CD8-positive, alpha-beta memory T cell (primary cell): Measurements from ENCODE around the gene NEUROG2. TPM values are rescaled to one million over a fixed set of nuclear protein-coding genes. Genes with fewer than 3 reads are reported as not detected.

ENCODE experiments used
- CTCF ChIA-PET: fragments of 350-600 bp; sonication (Branson Sonifier 250); formaldehyde crosslinking; loops from one replicate; lab custom pipeline; 2021; ENCODE audit warnings: antibody characterized with exemption; lab: Charles Lee
- POLR2A ChIA-PET: fragments of 350-600 bp; sonication (Branson Sonifier 250); formaldehyde crosslinking; loops from one replicate; lab custom pipeline; 2021; ENCODE audit warnings: antibody characterized with exemption; lab: Charles Lee
- DNase-seq, 5 donors: peaks; one replicate each; pipeline versions ENCODE4 v3.0.0 to v3.0.0-alpha.2; 2020 to 2022; ENCODE audit warnings: mixed read lengths in 1 of 5
- H3K27ac ChIP-seq: one replicate; pipeline ENCODE4 v1.7.0; 2013; ENCODE audit warnings: low read depth, mild to moderate bottlenecking, low read length, moderate library complexity
- H3K27me3 ChIP-seq: 2 replicates; pipeline ENCODE4 v1.7.0; 2013; ENCODE audit warnings: low read length, mild to moderate bottlenecking; ENCODE audit not compliant: insufficient read depth, poor library complexity, severe bottlenecking
- H3K36me3 ChIP-seq: 2 replicates; pipeline ENCODE4 v1.7.0; 2013; ENCODE audit warnings: mild to moderate bottlenecking, low read length, moderate library complexity; ENCODE audit not compliant: insufficient read depth
- H3K4me1 ChIP-seq: 2 replicates; pipeline ENCODE4 v1.7.0; 2013; ENCODE audit warnings: mild to moderate bottlenecking, low read length, moderate library complexity; ENCODE audit not compliant: insufficient read depth
- H3K4me3 ChIP-seq: 2 replicates; pipeline ENCODE4 v1.7.0; 2013; ENCODE audit warnings: mild to moderate bottlenecking, low read length
- H3K9me3 ChIP-seq: 2 replicates; pipeline ENCODE4 v1.7.0; 2013; ENCODE audit warnings: mild to moderate bottlenecking, low read length
- H3K27ac Mint-ChIP-seq, 8 donors: one replicate each; pipeline ENCODE4 v1.8.0; 2020 to 2021; ENCODE audit warnings: mixed read lengths in 8 of 8, mild to moderate bottlenecking in 6 of 8, inconsistent platforms in 3 of 8, moderate library complexity in 3 of 8
- H3K27me3 Mint-ChIP-seq, 2 donors: one replicate each; pipeline ENCODE4 v1.8.0; 2020 to 2021; ENCODE audit warnings: mixed read lengths in 2 of 2, mild to moderate bottlenecking in 1 of 2, moderate library complexity in 1 of 2
- H3K36me3 Mint-ChIP-seq, 3 donors: one replicate each; pipeline ENCODE4 v1.8.0; 2020 to 2021; ENCODE audit warnings: mixed read lengths in 3 of 3, inconsistent platforms in 1 of 3, mild to moderate bottlenecking in 1 of 3
- H3K4me1 Mint-ChIP-seq, 3 donors: one replicate each; pipeline ENCODE4 v1.8.0; 2020 to 2021; ENCODE audit warnings: mixed read lengths in 3 of 3, inconsistent platforms in 1 of 3, mild to moderate bottlenecking in 1 of 3
- H3K4me3 Mint-ChIP-seq, 7 donors: one replicate each; pipeline ENCODE4 v1.8.0; 2020 to 2021; ENCODE audit warnings: mixed read lengths in 7 of 7, mild to moderate bottlenecking in 6 of 7, moderate library complexity in 4 of 7, inconsistent platforms in 2 of 7
- H3K9me3 Mint-ChIP-seq, 5 donors: one replicate each; pipeline ENCODE4 v1.8.0; 2020 to 2022; ENCODE audit warnings: mixed read lengths in 5 of 5, mild to moderate bottlenecking in 3 of 5, moderate library complexity in 2 of 5, inconsistent platforms in 1 of 5
- polyA plus RNA-seq: library from polyadenylated mRNA; unstranded; fragments of 300-500 nt; fragmentation: Illumina TruSeq; gene quantifications from one replicate; pipeline ENCODE4 v1.2.3, GENCODE V29; 2021
- total RNA-seq, 2 experiments: library from RNA; stranded (reverse); gene quantifications; one replicate each; pipeline ENCODE4 v1.2.3, GENCODE V29; 2021

NEUROG2 gene
- total and polyA plus RNA-seq, 3 experiments from 2014 or later, result not detected

DNA sequence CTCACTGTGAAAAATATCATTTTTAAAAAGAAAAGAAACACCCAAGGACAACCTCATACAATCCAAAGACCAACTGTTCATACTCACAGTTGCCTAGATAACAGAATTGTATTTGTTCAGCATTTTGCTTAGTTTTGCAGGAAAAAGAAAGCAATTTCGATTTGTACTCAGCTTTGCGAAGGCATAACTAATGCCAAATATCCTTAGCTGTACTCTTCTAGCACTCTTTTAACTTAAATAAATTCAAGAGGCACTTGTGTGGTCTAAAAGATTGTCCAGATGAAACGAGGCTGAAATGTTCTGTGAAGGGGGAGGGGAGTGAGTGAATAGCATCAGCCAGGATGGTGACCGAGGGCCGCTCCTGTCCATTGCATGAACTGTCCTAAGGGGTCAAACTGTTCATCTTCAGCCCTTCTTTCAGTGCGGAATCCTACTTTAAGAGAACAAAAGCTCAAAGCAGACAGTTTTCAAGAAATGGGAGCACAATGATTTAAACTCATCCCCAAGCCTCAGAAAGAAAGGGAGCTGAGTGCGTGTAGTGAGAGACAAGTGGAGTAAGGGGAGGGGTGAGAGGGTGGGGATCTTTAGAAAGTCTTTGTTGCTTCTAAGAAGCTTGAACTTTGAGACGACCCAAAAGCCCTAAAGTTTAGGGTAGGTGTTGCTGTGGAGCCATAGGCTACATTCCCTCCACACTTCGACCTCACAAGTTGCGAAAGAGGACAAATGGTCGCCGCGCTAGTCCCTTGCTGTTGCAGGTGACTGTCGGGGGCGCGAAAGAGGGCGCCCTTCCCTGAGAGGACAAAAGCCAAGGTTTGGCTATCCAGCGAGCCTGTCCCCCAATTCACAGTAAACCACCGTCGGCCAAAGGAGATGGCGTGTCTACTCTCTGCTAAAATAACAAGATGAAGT is 4.0 kb upstream of the NEUROG2 start:
- ChIA-PET CTCF (no interaction called here), POLR2A (no interaction called here)
- Mint-ChIP-seq H3K36me3 (peaks cover 0 to 3% (median 2%) of the 10 kb centered on the region in 3 donors), H3K4me1 (peaks cover 41 to 72% (median 71%) of the 10 kb centered on the region in 3 donors), H3K4me3 (peak overlapping the region in 2 of 7 donors; percentile 29 to 55), H3K27me3 (peaks cover 68 to 91% of the 10 kb centered on the region in 2 donors), H3K9me3 (peaks cover 3 to 24% (median 9%) of the 10 kb centered on the region in 5 donors), H3K27ac (peak overlapping the region in 1 of 8 donors; percentile 53)
- no peak for DNase-seq
- Histone ChIP-seq H3K4me1 (peaks cover 33% of the 10 kb centered on the region), H3K27me3 (peaks cover 82% of the 10 kb centered on the region), H3K9me3 (no peaks in the 10 kb centered on the region), H3K27ac (no peak overlapping the region), H3K36me3 (no peaks in the 10 kb centered on the region), H3K4me3 (no peak overlapping the region)

DNA sequence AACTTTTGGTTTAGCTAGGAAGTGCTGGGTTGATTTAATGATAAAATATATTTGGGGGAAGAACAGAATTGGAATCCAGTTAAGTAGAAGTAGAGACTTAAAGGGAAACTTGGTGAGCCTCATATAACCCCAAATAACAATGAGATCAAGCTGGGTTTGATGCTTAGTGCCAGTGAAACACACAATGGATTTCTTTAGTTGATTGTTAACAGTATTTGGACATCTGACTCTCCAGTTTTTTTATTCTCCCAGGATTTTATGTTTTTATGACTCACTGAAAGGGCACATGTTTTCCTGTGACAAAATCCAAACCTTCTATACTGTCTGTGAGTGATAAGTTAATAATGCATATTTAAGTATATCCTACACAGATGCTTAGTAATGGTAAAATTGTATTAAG is 2.7 kb upstream of the NEUROG2 start:
- peak overlapping the region in 1 of 8 donors; percentile 0 for H3K27ac Mint-ChIP-seq
- no peaks in the 10 kb centered on the region for H3K9me3 ChIP-seq

DNA sequence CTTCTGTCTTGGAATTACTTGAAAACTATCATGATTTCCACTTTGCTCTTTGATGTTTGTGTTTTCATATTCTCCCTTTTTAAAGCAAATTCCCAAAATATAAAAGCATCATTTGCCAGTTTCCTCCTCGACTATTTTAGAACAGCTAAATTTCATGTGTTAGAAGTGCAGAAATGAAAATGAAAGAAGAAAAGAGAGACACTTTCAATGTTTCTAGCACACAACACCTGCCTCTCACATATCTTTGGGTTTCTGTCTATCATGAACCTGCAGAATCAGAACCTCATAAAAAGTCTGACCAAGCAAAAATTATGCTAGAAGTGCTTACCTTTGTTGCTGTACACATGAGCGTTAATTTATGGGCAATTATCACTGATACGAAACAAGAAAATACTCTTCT is 1.9 kb upstream of the NEUROG2 start:
- H3K9me3 Mint-ChIP-seq, result peaks cover 3 to 28% (median 13%) of the 10 kb centered on the region in 5 donors
- no peak for DNase-seq
- no peak overlapping the region for H3K27ac ChIP-seq
- peak overlapping the region in 2 of 8 donors; percentile 0 to 66 for H3K27ac Mint-ChIP-seq
- H3K27me3 ChIP-seq, result peaks cover 89% of the 10 kb centered on the region
- no peak overlapping the region for H3K4me3 ChIP-seq
- ChIA-PET CTCF (no interaction called here), POLR2A (no interaction called here)
- H3K9me3 ChIP-seq, result no peaks in the 10 kb centered on the region
- H3K27me3 Mint-ChIP-seq, result peaks cover 80 to 99% of the 10 kb centered on the region in 2 donors
- no peaks in the 10 kb centered on the region for H3K36me3 ChIP-seq
- peaks cover 0 to 3% (median 2%) of the 10 kb centered on the region in 3 donors for H3K36me3 Mint-ChIP-seq
- H3K4me3 Mint-ChIP-seq, result peak overlapping the region in 6 of 7 donors; percentile 72 to 92 (median 76)
- H3K4me1 Mint-ChIP-seq, result peaks cover 46 to 70% (median 66%) of the 10 kb centered on the region in 3 donors
- H3K4me1 ChIP-seq, result peaks cover 35% of the 10 kb centered on the region

More for the DNA sequence above, 2.7 kb upstream of the NEUROG2 start:
- H3K4me1 ChIP-seq, result peaks cover 43% of the 10 kb centered on the region
- CTCF ChIA-PET, result no interaction called here
- POLR2A ChIA-PET, result no interaction called here
- H3K36me3 ChIP-seq, result no peaks in the 10 kb centered on the region
- H3K27me3 Mint-ChIP-seq, result peaks cover 77 to 98% of the 10 kb centered on the region in 2 donors
- H3K4me1 Mint-ChIP-seq, result peaks cover 50 to 77% (median 73%) of the 10 kb centered on the region in 3 donors
- DNase-seq, result no peak
- peak overlapping the region in 1 of 7 donors; percentile 92 for H3K4me3 Mint-ChIP-seq
- peaks cover 3 to 24% (median 13%) of the 10 kb centered on the region in 5 donors for H3K9me3 Mint-ChIP-seq
- H3K36me3 Mint-ChIP-seq, result peaks cover 0 to 3% (median 2%) of the 10 kb centered on the region in 3 donors
- peaks cover 90% of the 10 kb centered on the region for H3K27me3 ChIP-seq
- H3K27ac ChIP-seq, result no peak overlapping the region
- H3K4me3 ChIP-seq, result no peak overlapping the region

DNA sequence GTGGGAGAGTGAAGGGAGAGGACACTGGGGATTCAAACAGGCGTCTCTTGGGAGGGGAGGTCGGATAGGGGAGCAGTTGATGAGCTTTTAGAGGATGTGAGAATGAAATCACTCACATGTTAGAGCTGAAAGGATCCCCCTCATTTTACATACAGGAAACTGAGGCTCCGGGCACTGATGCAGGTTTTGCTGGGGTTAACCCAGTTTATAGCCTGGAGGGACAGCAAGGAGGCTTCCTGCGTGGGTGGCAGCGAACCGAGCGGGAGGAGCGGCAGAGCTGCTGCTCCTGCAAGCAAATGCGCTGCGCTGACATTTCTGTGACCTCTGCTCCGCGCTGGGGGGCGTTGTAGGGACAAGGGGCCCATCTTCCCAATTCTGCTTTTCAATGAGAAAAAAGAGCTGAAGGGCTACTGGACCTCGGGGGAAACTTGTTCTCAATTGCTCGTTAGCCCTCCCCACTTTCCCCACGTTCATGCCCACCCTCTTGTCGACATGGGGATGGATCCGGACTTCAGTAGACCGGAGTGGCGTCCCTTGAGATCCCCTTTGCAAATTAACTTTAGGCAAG is 1.2 kb upstream of the NEUROG2 start:
- Histone ChIP-seq H3K27ac (no peak overlapping the region), H3K4me1 (peaks cover 31% of the 10 kb centered on the region), H3K9me3 (no peaks in the 10 kb centered on the region), H3K36me3 (no peaks in the 10 kb centered on the region), H3K4me3 (peak overlapping the region; percentile 23), H3K27me3 (peaks cover 89% of the 10 kb centered on the region)
- Mint-ChIP-seq H3K36me3 (peaks cover 0 to 3% (median 2%) of the 10 kb centered on the region in 3 donors), H3K4me1 (peaks cover 40 to 62% (median 59%) of the 10 kb centered on the region in 3 donors), H3K27ac (peak overlapping the region in 2 of 8 donors; percentile 0 to 66), H3K27me3 (peaks cover 85 to 99% of the 10 kb centered on the region in 2 donors), H3K9me3 (peaks cover 6 to 27% (median 16%) of the 10 kb centered on the region in 5 donors), H3K4me3 (peak overlapping the region; percentile 72 to 92 (median 79))
- POLR2A ChIA-PET, result no interaction called here
- CTCF ChIA-PET, result interaction anchor here (1.2 kb wide), 1 partner anchor 190 kb away, joined by 3 read pairs; no protein-coding TSS in a partner anchor
- no peak for DNase-seq

DNA sequence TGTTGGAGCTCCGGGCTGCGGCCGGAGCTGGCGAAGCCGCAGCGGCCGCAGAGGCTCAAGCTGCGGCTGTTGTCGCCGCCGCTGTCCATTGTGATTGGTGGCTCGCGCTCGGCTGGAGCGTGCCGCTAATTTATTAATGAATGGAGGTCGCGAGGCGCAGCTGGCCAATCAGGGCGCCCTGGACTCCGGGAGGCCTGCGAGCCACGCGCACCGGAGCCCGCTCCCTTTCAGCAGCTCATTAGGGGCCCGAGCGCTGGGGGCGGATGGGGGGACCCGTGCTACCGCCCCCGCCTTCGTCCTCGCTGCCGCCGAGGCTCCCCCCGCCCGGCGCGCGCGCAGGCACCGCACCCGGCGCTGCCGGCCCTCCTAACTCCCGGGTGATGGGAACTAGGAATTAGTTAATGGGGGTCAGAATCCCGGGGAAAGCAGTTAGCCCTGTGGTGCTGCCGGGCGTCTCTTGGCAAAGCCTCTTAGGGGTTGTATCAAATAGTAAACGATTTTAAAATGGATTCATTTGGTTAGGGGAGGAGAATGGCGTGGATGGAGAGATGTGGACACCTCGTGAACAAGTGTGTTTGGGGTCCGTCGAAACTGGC is 589 bp upstream of the NEUROG2 start:
- CTCF ChIA-PET, result interaction anchor here (1.2 kb wide), 1 partner anchor 189 kb away, joined by 3 read pairs; no protein-coding TSS in a partner anchor
- peaks cover 9 to 29% (median 18%) of the 10 kb centered on the region in 5 donors for H3K9me3 Mint-ChIP-seq
- H3K27me3 Mint-ChIP-seq, result peaks cover 85 to 99% of the 10 kb centered on the region in 2 donors
- H3K4me3 ChIP-seq, result peak overlapping the region; percentile 23
- no peaks in the 10 kb centered on the region for H3K36me3 ChIP-seq
- peak overlapping the region; percentile 85 to 96 (median 88) for H3K4me3 Mint-ChIP-seq
- POLR2A ChIA-PET, result no interaction called here
- no peak overlapping the region for H3K27ac ChIP-seq
- H3K27me3 ChIP-seq, result peaks cover 89% of the 10 kb centered on the region
- peaks cover 41 to 63% (median 61%) of the 10 kb centered on the region in 3 donors for H3K4me1 Mint-ChIP-seq
- peaks cover 0 to 3% (median 2%) of the 10 kb centered on the region in 3 donors for H3K36me3 Mint-ChIP-seq
- peak overlapping the region in 1 of 8 donors; percentile 66 for H3K27ac Mint-ChIP-seq
- H3K9me3 ChIP-seq, result no peaks in the 10 kb centered on the region
- H3K4me1 ChIP-seq, result peaks cover 31% of the 10 kb centered on the region
- no peak for DNase-seq

DNA sequence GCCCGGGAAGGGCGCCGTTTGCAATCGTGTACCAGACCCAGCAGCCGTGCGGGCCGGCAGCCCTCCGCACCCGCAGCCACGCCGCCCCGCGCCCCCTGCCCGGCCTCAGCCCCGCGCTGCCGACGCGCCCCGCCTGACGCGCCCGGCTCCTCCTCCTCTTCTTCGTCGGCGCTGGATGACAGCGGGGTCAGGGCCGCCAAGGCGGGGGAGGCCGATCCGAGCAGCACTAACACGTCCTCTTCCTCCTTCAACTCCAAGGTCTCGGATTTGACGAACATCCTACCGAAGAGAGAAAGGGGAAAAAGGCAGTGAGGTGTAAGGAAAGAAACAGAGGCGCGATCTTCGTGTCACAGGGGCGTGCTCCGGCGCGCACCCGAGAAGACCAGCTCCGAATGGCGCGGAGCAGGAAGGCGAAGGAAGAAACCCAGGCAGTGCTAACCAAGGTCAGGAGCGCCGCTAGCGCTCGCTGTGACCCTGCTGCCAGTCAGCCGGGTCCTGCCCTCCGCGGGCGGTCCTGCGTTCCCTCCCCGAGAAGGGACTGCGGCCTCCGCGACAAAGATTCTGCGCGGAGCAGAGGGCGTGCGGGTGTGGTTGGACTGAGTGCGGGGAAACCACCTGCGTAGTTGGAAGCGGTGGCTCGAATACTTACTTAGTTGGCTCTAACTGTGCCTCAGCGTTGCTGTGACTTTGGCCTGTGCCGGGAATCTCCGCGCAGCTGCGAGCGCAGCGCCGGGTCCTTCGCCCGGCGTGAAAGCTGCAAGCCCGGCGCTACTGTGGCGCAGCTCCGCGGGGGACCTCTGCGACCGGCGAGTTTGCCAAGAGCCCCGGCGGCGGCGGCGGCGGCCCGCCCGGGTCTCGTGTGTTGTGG is 548 bp downstream of the NEUROG2 start:
- ChIA-PET POLR2A (no interaction called here), CTCF (no interaction called here)
- H3K4me1 ChIP-seq, result peaks cover 40% of the 10 kb centered on the region
- H3K9me3 ChIP-seq, result no peaks in the 10 kb centered on the region
- H3K27ac Mint-ChIP-seq, result peak overlapping the region in 3 of 8 donors; percentile 51 to 88 (median 84)
- H3K4me3 ChIP-seq, result peak overlapping the region; percentile 66
- DNase-seq, result peak in 4 of 5 donors; percentile 11 to 59 (median 36)
- H3K4me1 Mint-ChIP-seq, result peaks cover 46 to 63% (median 63%) of the 10 kb centered on the region in 3 donors
- H3K36me3 ChIP-seq, result no peaks in the 10 kb centered on the region
- H3K4me3 Mint-ChIP-seq, result peak overlapping the region; percentile 85 to 96 (median 88)
- peaks cover 9 to 29% (median 20%) of the 10 kb centered on the region in 5 donors for H3K9me3 Mint-ChIP-seq
- peaks cover 0 to 2% (median 0%) of the 10 kb centered on the region in 3 donors for H3K36me3 Mint-ChIP-seq
- H3K27ac ChIP-seq, result no peak overlapping the region
- peaks cover 83 to 97% of the 10 kb centered on the region in 2 donors for H3K27me3 Mint-ChIP-seq
- peaks cover 89% of the 10 kb centered on the region for H3K27me3 ChIP-seq

DNA sequence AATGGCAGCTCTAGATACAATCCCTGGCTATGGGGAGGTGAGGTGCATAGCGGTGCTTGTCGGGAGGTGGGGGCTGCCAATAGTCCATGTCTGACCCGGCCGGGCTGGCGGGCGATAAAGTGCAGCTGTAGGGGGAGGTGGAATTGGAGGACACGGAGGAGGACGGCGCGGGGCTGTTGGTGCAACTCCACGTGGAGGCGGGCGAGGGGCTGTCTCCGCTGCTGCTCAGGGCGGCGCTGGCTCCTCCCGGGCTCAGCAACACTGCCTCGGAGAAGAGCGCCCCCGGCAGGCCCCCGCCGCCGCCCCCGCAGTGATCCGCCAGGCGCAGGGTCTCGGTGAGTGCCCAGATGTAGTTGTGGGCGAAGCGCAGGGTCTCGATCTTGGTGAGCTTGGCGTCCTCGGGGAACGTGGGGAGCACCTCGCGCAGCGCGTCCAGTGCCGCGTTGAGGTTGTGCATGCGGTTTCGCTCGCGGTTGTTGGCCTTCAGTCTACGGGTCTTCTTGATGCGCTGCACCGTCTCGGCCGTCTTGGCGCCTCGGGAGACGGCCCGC is 1.3 kb downstream of the NEUROG2 start:
- POLR2A ChIA-PET, result no interaction called here
- no peak overlapping the region for H3K27ac ChIP-seq
- peaks cover 0 to 2% (median 0%) of the 10 kb centered on the region in 3 donors for H3K36me3 Mint-ChIP-seq
- H3K9me3 Mint-ChIP-seq, result peaks cover 9 to 23% (median 17%) of the 10 kb centered on the region in 5 donors
- no peaks in the 10 kb centered on the region for H3K36me3 ChIP-seq
- CTCF ChIA-PET, result no interaction called here
- no peak overlapping the region for H3K4me3 ChIP-seq
- no peaks in the 10 kb centered on the region for H3K9me3 ChIP-seq
- H3K4me1 ChIP-seq, result peaks cover 42% of the 10 kb centered on the region
- DNase-seq, result no peak
- H3K27me3 Mint-ChIP-seq, result peaks cover 81 to 95% of the 10 kb centered on the region in 2 donors
- peaks cover 89% of the 10 kb centered on the region for H3K27me3 ChIP-seq
- peak overlapping the region in 2 of 8 donors; percentile 1 to 64 for H3K27ac Mint-ChIP-seq
- peak overlapping the region; percentile 77 to 96 (median 88) for H3K4me3 Mint-ChIP-seq
- peaks cover 50 to 65% (median 64%) of the 10 kb centered on the region in 3 donors for H3K4me1 Mint-ChIP-seq
